GM06990 (cell line): Measurements from ENCODE around the gene BABAM2.
"Not testable (repeated sequence)": the region's sequence is repeated elsewhere in the genome, so short reads cannot be mapped to it uniquely, and the experiment has no call there.

Experiments
- DNase-seq: peaks from one replicate; pipeline ENCODE4 v3.0.0-alpha.2; 2011; ENCODE audit not compliant: insufficient read length; ENCODE audit errors: extremely low read depth
- H3K27me3 ChIP-seq: replicated peaks from 2 replicates; pipeline ENCODE4 v1.6.0; 2011; ENCODE audit warnings: low read length; ENCODE audit not compliant: control insufficient read depth, insufficient read depth
- H3K36me3 ChIP-seq: 2 replicates; pipeline ENCODE4 v1.5.1; 2011; ENCODE audit warnings: low read length; ENCODE audit not compliant: control insufficient read depth, insufficient read depth
- H3K4me3 ChIP-seq: replicated peaks from 2 replicates; pipeline ENCODE4 v1.5.1; 2011; ENCODE audit warnings: low read depth, mild to moderate bottlenecking, control low read depth, low read length
- CTCF ChIP-seq: IDR thresholded peaks from 2 replicates; pipeline ENCODE4 v1.5.1; 2011; ENCODE audit warnings: low read length, control low read depth, mild to moderate bottlenecking, inconsistent platforms; ENCODE audit not compliant: insufficient read depth, poor library complexity, severe bottlenecking

The BABAM2 gene

GRCh38 chr2:28367667-28368356, 477.3 kb downstream of the BABAM2 start:
- no peaks in the 10 kb centered on the region for H3K36me3 ChIP-seq
- DNase-seq, result no peak
- no peak overlapping the region for H3K4me3 ChIP-seq
- no peak for TF ChIP-seq CTCF
- peaks cover 2% of the 10 kb centered on the region; the same call in 1 of the 2 replicates for H3K27me3 ChIP-seq

- TF ChIP-seq CTCF, result no peak
- no peak overlapping the region for H3K4me3 ChIP-seq
- H3K27me3 ChIP-seq, result peaks cover 2% of the 10 kb centered on the region; the same call in 1 of the 2 replicates
- no peaks in the 10 kb centered on the region for H3K36me3 ChIP-seq
- no peak for DNase-seq
Measured at GRCh38 chr2:28368357-28368798, 477.8 kb downstream of the BABAM2 start.

- peaks cover 2% of the 10 kb centered on the region; the same call in 1 of the 2 replicates for H3K27me3 ChIP-seq
- no peak for DNase-seq
- no peak for TF ChIP-seq CTCF
- H3K4me3 ChIP-seq, result no peak overlapping the region
- no peaks in the 10 kb centered on the region for H3K36me3 ChIP-seq
Measured at GRCh38 chr2:28369358-28369757, 478.8 kb downstream of the BABAM2 start.

GRCh38 chr2:28370354-28370753, 479.8 kb downstream of the BABAM2 start:
- Histone ChIP-seq H3K4me3 (no peak overlapping the region), H3K36me3 (no peaks in the 10 kb centered on the region), H3K27me3 (peaks cover 2% of the 10 kb centered on the region; the same call in 1 of the 2 replicates)
- TF ChIP-seq CTCF, result no peak
- DNase-seq, result no peak

- H3K4me3 ChIP-seq, DNase-seq, H3K36me3 ChIP-seq, H3K27me3 ChIP-seq: not testable (repeated sequence)
Measured at GRCh38 chr2:28371728-28372127, 481.2 kb downstream of the BABAM2 start.

- H3K36me3 ChIP-seq, result no peaks in the 10 kb centered on the region
- no peak for DNase-seq
- H3K4me3 ChIP-seq, result no peak overlapping the region
- TF ChIP-seq CTCF, result no peak
- H3K27me3 ChIP-seq, result peaks cover 2% of the 10 kb centered on the region
Measured at GRCh38 chr2:28373854-28374253, 483.3 kb downstream of the BABAM2 start.
